H1 (cell line): ENCODE results near the gene C3AR1. TPM values are rescaled to one million over a fixed set of nuclear protein-coding genes. Genes with fewer than 3 reads are reported as not detected.
"Not testable (repeated sequence)": the region's sequence is repeated elsewhere in the genome, so short reads cannot be mapped to it uniquely, and the experiment has no call there.

Experiments used
- CTCF ChIA-PET: fragments of 300-600 bp; sonication (Branson Sonifier 250); formaldehyde crosslinking; loops from one replicate; lab custom pipeline; 2021; ENCODE audit not compliant: partially characterized antibody; lab: Charles Lee
- POLR2A ChIA-PET: fragments of 300-600 bp; sonication (Branson Sonifier 250); formaldehyde crosslinking; loops from one replicate; lab custom pipeline; 2021; ENCODE audit warnings: inconsistent platforms; ENCODE audit not compliant: partially characterized antibody; lab: Charles Lee
- DNase-seq, 2 experiments: peaks; one replicate each; pipeline versions ENCODE4 v3.0.0 to v3.0.0-alpha.2; 2010 to 2022; ENCODE audit warnings: low spot score in 2 of 2, low read depth in 1 of 2, mixed read lengths in 1 of 2
- FAIRE-seq: peaks from 2 replicates; lab custom pipeline; 2011; peaks lifted over from hg19 to GRCh38; lab: Jason Lieb, UNC
- H2AFZ ChIP-seq: 2 replicates; pipeline ENCODE4 v1.8.1; 2012; ENCODE audit warnings: low read length, inconsistent platforms
- H2AK5ac ChIP-seq: 2 replicates; pipeline ENCODE4 v1.6.1; 2013; ENCODE audit warnings: low read depth, low read length
- H2BK120ac ChIP-seq: replicated peaks from 2 replicates; pipeline ENCODE3; 2013; ENCODE audit warnings: low read depth, low read length, inconsistent platforms
- H2BK12ac ChIP-seq: 2 replicates; pipeline ENCODE4 v1.6.1; 2013; ENCODE audit warnings: low read depth, low read length
- H2BK15ac ChIP-seq: 2 replicates; pipeline ENCODE4 v1.6.1; 2013; ENCODE audit warnings: low read length
- H2BK20ac ChIP-seq: 2 replicates; pipeline ENCODE4 v1.6.1; 2013; ENCODE audit warnings: low read length
- H2BK5ac ChIP-seq: 2 replicates; pipeline ENCODE4 v1.6.1; 2013; ENCODE audit warnings: low read depth, low read length
- H3K14ac ChIP-seq: 2 replicates; pipeline ENCODE4 v1.6.1; 2013; ENCODE audit warnings: inconsistent platforms; ENCODE audit not compliant: insufficient read length
- H3K18ac ChIP-seq: 2 replicates; pipeline ENCODE4 v1.6.1; 2013; ENCODE audit warnings: low read length; ENCODE audit errors: extremely low read depth
- H3K23ac ChIP-seq: 2 replicates; pipeline ENCODE4 v1.6.1; 2013; ENCODE audit warnings: inconsistent platforms; ENCODE audit not compliant: insufficient read length
- H3K23me2 ChIP-seq: 2 replicates; pipeline ENCODE4 v1.6.1; 2013; ENCODE audit warnings: low read depth, low read length
- H3K27ac ChIP-seq: 2 replicates; pipeline ENCODE4 v1.6.1; 2011; ENCODE audit warnings: low read depth, low read length, inconsistent platforms
- H3K27me3 ChIP-seq, 4 experiments: replicated peaks in 1 of 4; 1 replicate in 1 of 4; 2 replicates in 3 of 4; pipeline versions ENCODE4 v1.6.1 to v1.8.1; 2011 to 2013; ENCODE audit warnings: low read length in 3 of 4, mild to moderate bottlenecking in 3 of 4, inconsistent platforms in 2 of 4, mixed read lengths in 2 of 4, moderate library complexity in 1 of 4; ENCODE audit not compliant: control insufficient read depth in 3 of 4, insufficient read depth in 3 of 4; ENCODE audit errors: extremely low read depth in 1 of 4
- H3K36me3 ChIP-seq, 4 experiments: 2 replicates each; pipeline versions ENCODE4 v1.6.1 to v1.8.1; 2011 to 2013; ENCODE audit warnings: mild to moderate bottlenecking in 4 of 4, low read length in 3 of 4, moderate library complexity in 2 of 4, control low read depth in 1 of 4, inconsistent platforms in 1 of 4; ENCODE audit not compliant: insufficient read depth in 4 of 4, control insufficient read depth in 2 of 4
- H3K4ac ChIP-seq: replicated peaks from 2 replicates; pipeline ENCODE3; 2013; ENCODE audit warnings: low read length, low read depth, mixed read lengths, inconsistent platforms; ENCODE audit not compliant: insufficient read length
- H3K4me1 ChIP-seq, 4 experiments: replicated peaks in 1 of 4; 1 replicate in 1 of 4; 2 replicates in 3 of 4; pipeline versions ENCODE4 v1.6.1 to v1.8.1; 2011 to 2013; ENCODE audit warnings: low read length in 3 of 4, inconsistent platforms in 2 of 4, mixed read lengths in 1 of 4; ENCODE audit not compliant: insufficient read depth in 4 of 4, control insufficient read depth in 3 of 4
- H3K4me2 ChIP-seq, 2 experiments: 2 replicates each; pipeline versions ENCODE4 v1.6.1 to v1.8.1; 2011 to 2013; ENCODE audit warnings: low read depth in 2 of 2, low read length in 2 of 2, control low read depth in 1 of 2, inconsistent platforms in 1 of 2, mild to moderate bottlenecking in 1 of 2; ENCODE audit not compliant: insufficient read depth in 1 of 2
- H3K4me3 ChIP-seq, 4 experiments: fragments of 200-600, 300-600 bp in 1 of 4; sonication (generic), shearing (Covaris generic), sonication (Bioruptor Twin) in 1 of 4; 2 replicates each; pipeline versions ENCODE4 v1.5.1 to v1.8.1; 2011 to 2016; ENCODE audit warnings: low read length in 4 of 4, low read depth in 3 of 4, control low read depth in 2 of 4, inconsistent platforms in 2 of 4, mild to moderate bottlenecking in 2 of 4, mixed read lengths in 1 of 4, moderate library complexity in 1 of 4; ENCODE audit not compliant: insufficient read depth in 2 of 4; ENCODE audit errors: extremely low read depth in 1 of 4
- H3K56ac ChIP-seq: replicated peaks from 2 replicates; pipeline ENCODE3; 2013; ENCODE audit warnings: low read depth, mild to moderate bottlenecking, mixed read lengths, low read length, inconsistent platforms; ENCODE audit not compliant: insufficient read length
- H3K79me1 ChIP-seq: 2 replicates; pipeline ENCODE4 v1.6.1; 2013; ENCODE audit warnings: low read depth, low read length, control low read depth
- H3K79me2 ChIP-seq, 2 experiments: 2 replicates each; pipeline versions ENCODE4 v1.6.1 to v1.8.1; 2012 to 2013; ENCODE audit warnings: low read length in 2 of 2, mild to moderate bottlenecking in 2 of 2, inconsistent platforms in 1 of 2; ENCODE audit not compliant: insufficient read depth in 2 of 2, control insufficient read depth in 1 of 2
- H3K9ac ChIP-seq, 4 experiments: replicated peaks in 1 of 4; 1 replicate in 1 of 4; 2 replicates in 3 of 4; pipeline versions ENCODE4 v1.6.1 to v1.8.1; 2011 to 2013; ENCODE audit warnings: low read depth in 3 of 4, low read length in 3 of 4, control low read depth in 2 of 4, mild to moderate bottlenecking in 2 of 4, moderate library complexity in 2 of 4, inconsistent platforms in 1 of 4; ENCODE audit errors: extremely low read depth in 1 of 4
- H3K9me3 ChIP-seq, 2 experiments: 2 replicates each; pipeline versions ENCODE4 v1.6.1 to v1.8.1; 2012 to 2013; ENCODE audit warnings: mild to moderate bottlenecking in 2 of 2, moderate library complexity in 2 of 2, control low read depth in 1 of 2, inconsistent platforms in 1 of 2, low read depth in 1 of 2, low read length in 1 of 2, mixed read lengths in 1 of 2; ENCODE audit not compliant: insufficient read depth in 2 of 2
- H4K20me1 ChIP-seq, 2 experiments: replicated peaks in 1 of 2; 2 replicates each; pipeline versions ENCODE3 to v1.8.1; 2011 to 2013; ENCODE audit warnings: inconsistent platforms in 2 of 2, low read length in 2 of 2, mild to moderate bottlenecking in 1 of 2; ENCODE audit not compliant: insufficient read depth in 2 of 2, control insufficient read depth in 1 of 2
- H4K5ac ChIP-seq: 2 replicates; pipeline ENCODE4 v1.6.1; 2013; ENCODE audit warnings: low read length, low read depth, mixed read lengths, inconsistent platforms; ENCODE audit not compliant: insufficient read length
- H4K8ac ChIP-seq: 2 replicates; pipeline ENCODE4 v1.8.0; 2013; ENCODE audit warnings: mild to moderate bottlenecking, moderate library complexity, low read length, inconsistent platforms; ENCODE audit not compliant: insufficient read depth; ENCODE audit errors: extremely low read depth
- H4K91ac ChIP-seq: replicated peaks from 2 replicates; pipeline ENCODE3; 2013; ENCODE audit warnings: low read length, mixed read lengths, inconsistent platforms; ENCODE audit not compliant: insufficient read length
- WGBS, 2 experiments: shearing (Covaris generic) in 1 of 2; methylation state at CpG; one replicate each; pipeline versions ENCODE4 v1.1.6 to v1.1.7; 2013 to 2015; ENCODE audit warnings: low lambda C conversion rate in 2 of 2, mixed read lengths in 2 of 2, inconsistent platforms in 1 of 2, low coverage in 1 of 2, missing lambda C conversion rate in 1 of 2; ENCODE audit not compliant: insufficient replicate concordance in 2 of 2, insufficient coverage in 1 of 2, insufficient read length in 1 of 2; ENCODE audit errors: extremely low coverage in 1 of 2, missing lambda C conversion rate in 1 of 2; 5-methylcytosine and 5-hydroxymethylcytosine counted together
- polyA plus RNA-seq, 7 experiments: library from polyadenylated mRNA; depleted of rRNA in 3 of 7; stranded (reverse) in 5 of 7; unstranded in 2 of 7; fragments of >200 nt in 5 of 7; fragments of 200-250 nt in 2 of 7; gene quantifications; 1 replicate in 5 of 7; 2 replicates in 1 of 7; 4 replicates in 1 of 7; pipeline versions ENCODE4 v1.2.1 to v1.2.3, GENCODE V29; 2011 to 2013; ENCODE audit warnings: missing spikeins in 2 of 7, mixed read lengths in 2 of 7
- total RNA-seq: library from RNA; stranded (reverse); fragmentation: NEBNext Ultra II Directional; extraction: Animal tissue kit (Norgen Biotek cat#: 25700); gene quantifications from 2 replicates; pipeline ENCODE4 v1.2.1, GENCODE V29; 2021

The C3AR1 gene
- total and polyA plus RNA-seq, 2 of the 8 experiments (the other 6 are each of a cell fraction or from before 2014, with no cell fraction given), result not detected

GRCh38 chr12:8089277-8089676, 23.1 kb upstream of the C3AR1 start:
- not testable (repeated sequence) for H2AFZ ChIP-seq, H2BK12ac ChIP-seq, H2AK5ac ChIP-seq, H3K23ac ChIP-seq, H4K91ac ChIP-seq, H3K27ac ChIP-seq, H3K9ac ChIP-seq, H3K9me3 ChIP-seq, H3K56ac ChIP-seq, H3K79me2 ChIP-seq, H3K14ac ChIP-seq, H3K4me1 ChIP-seq, H2BK15ac ChIP-seq, H4K5ac ChIP-seq, H3K23me2 ChIP-seq, H3K4me3 ChIP-seq, H3K4me2 ChIP-seq, H3K4ac ChIP-seq, H2BK120ac ChIP-seq, H4K8ac ChIP-seq, H2BK20ac ChIP-seq, H4K20me1 ChIP-seq, H3K27me3 ChIP-seq, H3K18ac ChIP-seq, H2BK5ac ChIP-seq, FAIRE-seq, DNase-seq, H3K79me1 ChIP-seq
- CTCF ChIA-PET, result interaction anchor here (1.3 kb wide), 1 partner anchor 41 kb away, joined by 3 read pairs; no protein-coding TSS in a partner anchor
- WGBS, 2 experiments, result 95% methylated on average over 11 of the region's 11 CpGs; no CpG with 5 or more reads in 1 of the 2 experiments
- peaks cover 6 to 31% (median 12%) of the 10 kb centered on the region in 4 experiments; a peak in 6 of 8 replicates for H3K36me3 ChIP-seq
- POLR2A ChIA-PET, result interaction anchor here (1.2 kb wide), 1 partner anchor 9 kb away, joined by 5 read pairs; no protein-coding TSS in a partner anchor
